ENCODE results near the gene KATNB1. TPM values are rescaled to one million over a fixed set of nuclear protein-coding genes. Genes with fewer than 3 reads are reported as not detected.
A peak's percentile ranks its signal among the peaks of the same experiment; 100 is the strongest.
"Not testable (repeated sequence)": the region's sequence is repeated elsewhere in the genome, so short reads cannot be mapped to it uniquely, and the experiment has no call there.

Gene KATNB1
- total and polyA plus RNA-seq, 8 donors: 7.8 to 17.0 (median 11.4) TPM

- DNase-seq (peak in 2 of 6 donors; percentile 47 to 82), FAIRE-seq (no peak), ATAC-seq (peak in 2 of 4 donors; percentile 36 to 76)
- intact Hi-C loops (cut with DNase I): no loop called here
- Histone ChIP-seq H3K27ac (peak overlapping the region in 1 of 4 donors; percentile 16), H3K36me3 (peaks cover 0 to 7% (median 0%) of the 10 kb centered on the region in 3 donors), H3K27me3 (no peaks in the 10 kb centered on the region), H3K4me3 (no peak overlapping the region), H3K4me1 (peaks cover 17 to 26% (median 17%) of the 10 kb centered on the region in 3 donors), H3K9me3 (no peaks in the 10 kb centered on the region)
- 61 to 65% methylated on average over 23 of the region's 23 CpGs for WGBS, 2 donors
- peak in 1 of 4 donors; percentile 21 for TF ChIP-seq CTCF (IDR thresholded peaks at IDR 0.05)
Observed at GRCh38 chr16:57775661-57776469, 40.3 kb downstream of the KATNB1 start.

- DNase-seq: no peak
- FAIRE-seq: no peak
- TF ChIP-seq CTCF (IDR thresholded peaks at IDR 0.05): no peak
- ATAC-seq: no peak
- 85 to 86% methylated on average over 5 of the region's 5 CpGs for WGBS, 2 donors
- Histone ChIP-seq H3K27ac (no peak overlapping the region), H3K36me3 (no peaks in the 10 kb centered on the region), H3K9me3 (no peaks in the 10 kb centered on the region), H3K27me3 (no peaks in the 10 kb centered on the region), H3K4me3 (no peak overlapping the region), H3K4me1 (peaks cover 6 to 16% (median 14%) of the 10 kb centered on the region in 3 donors)
- intact Hi-C loops (cut with DNase I): no loop called here
Observed at GRCh38 chr16:57778658-57779057, 43.1 kb downstream of the KATNB1 start.

GRCh38 chr16:57779836-57780235 lies 44.3 kb downstream of the KATNB1 start:
- 92 to 94% methylated on average over 5 of the region's 5 CpGs for WGBS, 2 donors

GRCh38 chr16:57781349-57781740 lies 45.8 kb downstream of the KATNB1 start:
- Histone ChIP-seq H3K36me3 (peaks cover 0 to 10% (median 0%) of the 10 kb centered on the region in 3 donors), H3K27ac (peak overlapping the region in 1 of 4 donors; percentile 66), H3K27me3 (no peaks in the 10 kb centered on the region), H3K9me3 (no peaks in the 10 kb centered on the region), H3K4me3 (no peak overlapping the region), H3K4me1 (peaks cover 0 to 7% (median 0%) of the 10 kb centered on the region in 3 donors)
- ATAC-seq (no peak), DNase-seq (peak in 1 of 6 donors; percentile 12), FAIRE-seq (no peak)
- intact Hi-C loops (cut with DNase I): no loop called here
- no peak for TF ChIP-seq CTCF (IDR thresholded peaks at IDR 0.05)
- 78 to 85% methylated on average over 1 of the region's 1 CpG for WGBS, 2 donors

More at GRCh38 chr16:57779836-57780235, 44.3 kb downstream of the KATNB1 start:
- DNase-seq: peak in 1 of 6 donors; percentile 2
- H3K27me3 ChIP-seq; H3K36me3 ChIP-seq; H3K4me1 ChIP-seq; FAIRE-seq; intact Hi-C loops (cut with DNase I); H3K4me3 ChIP-seq; ATAC-seq; H3K27ac ChIP-seq; H3K9me3 ChIP-seq: not testable (repeated sequence)

GRCh38 chr16:57781741-57782606 lies 46.4 kb downstream of the KATNB1 start:
- Histone ChIP-seq H3K4me1 (peaks cover 0 to 7% (median 0%) of the 10 kb centered on the region in 3 donors), H3K36me3 (peaks cover 0 to 10% (median 0%) of the 10 kb centered on the region in 3 donors), H3K4me3 (no peak overlapping the region), H3K27me3 (no peaks in the 10 kb centered on the region), H3K9me3 (no peaks in the 10 kb centered on the region), H3K27ac (peak overlapping the region in 3 of 4 donors; percentile 62 to 66 (median 66))
- FAIRE-seq (no peak), DNase-seq (peak in 1 of 6 donors; percentile 14), ATAC-seq (peak in 2 of 4 donors; percentile 7 to 8)
- WGBS, 2 donors: 84 to 94% methylated on average over 10 of the region's 10 CpGs
- intact Hi-C loops (cut with DNase I): no loop called here
- TF ChIP-seq CTCF (IDR thresholded peaks at IDR 0.05): no peak

GRCh38 chr16:57782607-57783055 lies 47.1 kb downstream of the KATNB1 start:
- H3K9me3 ChIP-seq; H3K27me3 ChIP-seq; H3K4me1 ChIP-seq; intact Hi-C loops (cut with DNase I); FAIRE-seq; H3K4me3 ChIP-seq: not testable (repeated sequence)
- Histone ChIP-seq H3K36me3 (peaks cover 0 to 10% (median 0%) of the 10 kb centered on the region in 3 donors), H3K27ac (peak overlapping the region; percentile 35 to 66 (median 64))
- peak; percentile 16 to 67 (median 32) for ATAC-seq
- 40 to 46% methylated on average over 11 of the region's 11 CpGs for WGBS, 2 donors
- DNase-seq: peak in 1 of 6 donors; percentile 10
